ENCODE data around the gene TDRD7. TPM values are rescaled to one million over a fixed set of nuclear protein-coding genes. Genes with fewer than 3 reads are reported as not detected.

The TDRD7 gene
- polyA plus RNA-seq, 2 donors: 5.2 to 6.7 TPM

- WGBS, 2 donors: 80 to 83% methylated on average over 4 of the region's 4 CpGs
- H3K4me3 ChIP-seq (ENCODE audit: low read depth in 1 of 2, low read length in 2 of 2): no peak overlapping the region
- no peak overlapping the region for H3K27ac ChIP-seq (ENCODE audit: low read depth in 2 of 2, low read length in 1 of 2)
- H3K27me3 ChIP-seq (ENCODE audit: control insufficient read depth in 1 of 2, insufficient read depth in 2 of 2, low read length in 2 of 2): peaks cover 0 to 8% of the 10 kb centered on the region in 2 donors
- H3K36me3 ChIP-seq (ENCODE audit: control insufficient read depth in 2 of 2, insufficient read depth in 2 of 2, low read length in 1 of 2): no peaks in the 10 kb centered on the region
- peaks cover 3 to 7% of the 10 kb centered on the region in 2 donors for H3K4me1 ChIP-seq (ENCODE audit: control insufficient read depth in 2 of 2, insufficient read depth in 2 of 2, low read length in 1 of 2)
- H3K9me3 ChIP-seq (ENCODE audit: control insufficient read depth in 2 of 2, insufficient read depth in 1 of 2, low read depth in 1 of 2, low read length in 1 of 2): no peaks in the 10 kb centered on the region
These were observed 94.4 kb downstream of the TDRD7 start for GRCh38 chr9:97506306-97506705.

GRCh38 chr9:97506787-97507186 is 94.9 kb downstream of the TDRD7 start:
- Histone ChIP-seq H3K27me3 (ENCODE audit: control insufficient read depth in 1 of 2, insufficient read depth in 2 of 2, low read length in 2 of 2) (peaks cover 0 to 8% of the 10 kb centered on the region in 2 donors), H3K27ac (ENCODE audit: low read depth in 2 of 2, low read length in 1 of 2) (no peak overlapping the region), H3K4me1 (ENCODE audit: control insufficient read depth in 2 of 2, insufficient read depth in 2 of 2, low read length in 1 of 2) (peaks cover 3 to 11% of the 10 kb centered on the region in 2 donors), H3K36me3 (ENCODE audit: control insufficient read depth in 2 of 2, insufficient read depth in 2 of 2, low read length in 1 of 2) (no peaks in the 10 kb centered on the region), H3K9me3 (ENCODE audit: control insufficient read depth in 2 of 2, insufficient read depth in 1 of 2, low read depth in 1 of 2, low read length in 1 of 2) (no peaks in the 10 kb centered on the region), H3K4me3 (ENCODE audit: low read depth in 1 of 2, low read length in 2 of 2) (no peak overlapping the region)
- WGBS, 2 donors: 84 to 86% methylated on average over 1 of the region's 1 CpG

GRCh38 chr9:97507428-97507984 is 95.6 kb downstream of the TDRD7 start:
- Histone ChIP-seq H3K27ac (ENCODE audit: low read depth in 2 of 2, low read length in 1 of 2) (no peak overlapping the region), H3K4me3 (ENCODE audit: low read depth in 1 of 2, low read length in 2 of 2) (no peak overlapping the region), H3K9me3 (ENCODE audit: control insufficient read depth in 2 of 2, insufficient read depth in 1 of 2, low read depth in 1 of 2, low read length in 1 of 2) (no peaks in the 10 kb centered on the region), H3K36me3 (ENCODE audit: control insufficient read depth in 2 of 2, insufficient read depth in 2 of 2, low read length in 1 of 2) (no peaks in the 10 kb centered on the region), H3K4me1 (ENCODE audit: control insufficient read depth in 2 of 2, insufficient read depth in 2 of 2, low read length in 1 of 2) (peaks cover 3 to 10% of the 10 kb centered on the region in 2 donors), H3K27me3 (ENCODE audit: control insufficient read depth in 1 of 2, insufficient read depth in 2 of 2, low read length in 2 of 2) (peaks cover 0 to 3% of the 10 kb centered on the region in 2 donors)
- WGBS, 2 donors: 88 to 90% methylated on average over 5 of the region's 5 CpGs

GRCh38 chr9:97508852-97509251 is 97.0 kb downstream of the TDRD7 start:
- 68 to 79% methylated on average over 4 of the region's 4 CpGs for WGBS, 2 donors
- H3K27ac ChIP-seq (ENCODE audit: low read depth in 2 of 2, low read length in 1 of 2): no peak overlapping the region
- H3K9me3 ChIP-seq (ENCODE audit: control insufficient read depth in 2 of 2, insufficient read depth in 1 of 2, low read depth in 1 of 2, low read length in 1 of 2): no peaks in the 10 kb centered on the region

GRCh38 chr9:97510797-97511654 is 99.1 kb downstream of the TDRD7 start:
- Histone ChIP-seq H3K27ac (ENCODE audit: low read depth in 2 of 2, low read length in 1 of 2) (peak overlapping the region in 1 of 2 donors; percentile 1), H3K9me3 (ENCODE audit: control insufficient read depth in 2 of 2, insufficient read depth in 1 of 2, low read depth in 1 of 2, low read length in 1 of 2) (no peaks in the 10 kb centered on the region), H3K36me3 (ENCODE audit: control insufficient read depth in 2 of 2, insufficient read depth in 2 of 2, low read length in 1 of 2) (no peaks in the 10 kb centered on the region), H3K4me1 (ENCODE audit: control insufficient read depth in 2 of 2, insufficient read depth in 2 of 2, low read length in 1 of 2) (peaks cover 0 to 7% of the 10 kb centered on the region in 2 donors), H3K27me3 (ENCODE audit: control insufficient read depth in 1 of 2, insufficient read depth in 2 of 2, low read length in 2 of 2) (no peaks in the 10 kb centered on the region), H3K4me3 (ENCODE audit: low read depth in 1 of 2, low read length in 2 of 2) (no peak overlapping the region)
- 46 to 64% methylated on average over 10 of the region's 10 CpGs for WGBS, 2 donors

More at GRCh38 chr9:97508852-97509251, 97.0 kb downstream of the TDRD7 start:
- Histone ChIP-seq H3K36me3 (ENCODE audit: control insufficient read depth in 2 of 2, insufficient read depth in 2 of 2, low read length in 1 of 2) (no peaks in the 10 kb centered on the region), H3K4me3 (ENCODE audit: low read depth in 1 of 2, low read length in 2 of 2) (no peak overlapping the region), H3K4me1 (ENCODE audit: control insufficient read depth in 2 of 2, insufficient read depth in 2 of 2, low read length in 1 of 2) (peaks cover 0 to 7% of the 10 kb centered on the region in 2 donors), H3K27me3 (ENCODE audit: control insufficient read depth in 1 of 2, insufficient read depth in 2 of 2, low read length in 2 of 2) (no peaks in the 10 kb centered on the region)

- no peaks in the 10 kb centered on the region for H3K27me3 ChIP-seq (ENCODE audit: control insufficient read depth in 1 of 2, insufficient read depth in 2 of 2, low read length in 2 of 2)
- peak overlapping the region in 1 of 2 donors; percentile 1 for H3K27ac ChIP-seq (ENCODE audit: low read depth in 2 of 2, low read length in 1 of 2)
- 49 to 65% methylated on average over 6 of the region's 6 CpGs for WGBS, 2 donors
- H3K9me3 ChIP-seq (ENCODE audit: control insufficient read depth in 2 of 2, insufficient read depth in 1 of 2, low read depth in 1 of 2, low read length in 1 of 2): no peaks in the 10 kb centered on the region
- H3K4me1 ChIP-seq (ENCODE audit: control insufficient read depth in 2 of 2, insufficient read depth in 2 of 2, low read length in 1 of 2): peaks cover 0 to 7% of the 10 kb centered on the region in 2 donors
- H3K4me3 ChIP-seq (ENCODE audit: low read depth in 1 of 2, low read length in 2 of 2): no peak overlapping the region
- no peaks in the 10 kb centered on the region for H3K36me3 ChIP-seq (ENCODE audit: control insufficient read depth in 2 of 2, insufficient read depth in 2 of 2, low read length in 1 of 2)
These were observed 99.9 kb downstream of the TDRD7 start for GRCh38 chr9:97511655-97512427.

GRCh38 chr9:97512966-97513560 is 101.2 kb downstream of the TDRD7 start:
- H3K27me3 ChIP-seq (ENCODE audit: control insufficient read depth in 1 of 2, insufficient read depth in 2 of 2, low read length in 2 of 2): no peaks in the 10 kb centered on the region
- no peaks in the 10 kb centered on the region for H3K9me3 ChIP-seq (ENCODE audit: control insufficient read depth in 2 of 2, insufficient read depth in 1 of 2, low read depth in 1 of 2, low read length in 1 of 2)
- no peak overlapping the region for H3K4me3 ChIP-seq (ENCODE audit: low read depth in 1 of 2, low read length in 2 of 2)
- WGBS, 2 donors: 80 to 84% methylated on average over 8 of the region's 8 CpGs
- no peak overlapping the region for H3K27ac ChIP-seq (ENCODE audit: low read depth in 2 of 2, low read length in 1 of 2)
- H3K4me1 ChIP-seq (ENCODE audit: control insufficient read depth in 2 of 2, insufficient read depth in 2 of 2, low read length in 1 of 2): peaks cover 0 to 11% of the 10 kb centered on the region in 2 donors
- H3K36me3 ChIP-seq (ENCODE audit: control insufficient read depth in 2 of 2, insufficient read depth in 2 of 2, low read length in 1 of 2): no peaks in the 10 kb centered on the region

- no peaks in the 10 kb centered on the region for H3K27me3 ChIP-seq (ENCODE audit: control insufficient read depth in 1 of 2, insufficient read depth in 2 of 2, low read length in 2 of 2)
- no peaks in the 10 kb centered on the region for H3K36me3 ChIP-seq (ENCODE audit: control insufficient read depth in 2 of 2, insufficient read depth in 2 of 2, low read length in 1 of 2)
- H3K4me1 ChIP-seq (ENCODE audit: control insufficient read depth in 2 of 2, insufficient read depth in 2 of 2, low read length in 1 of 2): peaks cover 0 to 12% of the 10 kb centered on the region in 2 donors
- no peak overlapping the region for H3K4me3 ChIP-seq (ENCODE audit: low read depth in 1 of 2, low read length in 2 of 2)
- no peaks in the 10 kb centered on the region for H3K9me3 ChIP-seq (ENCODE audit: control insufficient read depth in 2 of 2, insufficient read depth in 1 of 2, low read depth in 1 of 2, low read length in 1 of 2)
- 75 to 85% methylated on average over 9 of the region's 9 CpGs for WGBS, 2 donors
- no peak overlapping the region for H3K27ac ChIP-seq (ENCODE audit: low read depth in 2 of 2, low read length in 1 of 2)
These were observed 102.6 kb downstream of the TDRD7 start for GRCh38 chr9:97514531-97514930.

- WGBS, 2 donors: 72 to 74% methylated on average over 6 of the region's 6 CpGs
These were observed 103.8 kb downstream of the TDRD7 start for GRCh38 chr9:97515662-97516061.

More at GRCh38 chr9:97515662-97516061, 103.8 kb downstream of the TDRD7 start:
- H3K9me3 ChIP-seq (ENCODE audit: control insufficient read depth in 2 of 2, insufficient read depth in 1 of 2, low read depth in 1 of 2, low read length in 1 of 2): no peaks in the 10 kb centered on the region
- no peaks in the 10 kb centered on the region for H3K36me3 ChIP-seq (ENCODE audit: control insufficient read depth in 2 of 2, insufficient read depth in 2 of 2, low read length in 1 of 2)
- H3K4me1 ChIP-seq (ENCODE audit: control insufficient read depth in 2 of 2, insufficient read depth in 2 of 2, low read length in 1 of 2): peaks cover 0 to 12% of the 10 kb centered on the region in 2 donors
- no peak overlapping the region for H3K27ac ChIP-seq (ENCODE audit: low read depth in 2 of 2, low read length in 1 of 2)
- H3K4me3 ChIP-seq (ENCODE audit: low read depth in 1 of 2, low read length in 2 of 2): no peak overlapping the region
- H3K27me3 ChIP-seq (ENCODE audit: control insufficient read depth in 1 of 2, insufficient read depth in 2 of 2, low read length in 2 of 2): no peaks in the 10 kb centered on the region
